ENCODE measurements around the gene USP6NL.
A peak's percentile ranks its signal among the peaks of the same experiment; 100 is the strongest.
"Not testable (repeated sequence)": the region's sequence is repeated elsewhere in the genome, so short reads cannot be mapped to it uniquely, and the experiment has no call there.

Gene USP6NL

GRCh38 chr10:11436445-11436844 lies 175.0 kb downstream of the USP6NL start:
- not testable (repeated sequence) for H3K27ac ChIP-seq (ENCODE audit: low read depth, low read length); H2BK120ac ChIP-seq (ENCODE audit: low read depth, low read length); H3K79me1 ChIP-seq (ENCODE audit: low read length); H4K5ac ChIP-seq (ENCODE audit: low read length); H2AK5ac ChIP-seq (ENCODE audit: low read length); H3K56ac ChIP-seq (ENCODE audit: low read length); H3K9ac ChIP-seq (ENCODE audit: low read length); H3K4me3 ChIP-seq (ENCODE audit: low read length); H3K4me2 ChIP-seq (ENCODE audit: low read length); H3K79me2 ChIP-seq (ENCODE audit: control insufficient read depth, insufficient read depth, low read length); H3K4me1 ChIP-seq (ENCODE audit: control insufficient read depth, low read depth, low read length); H3K36me3 ChIP-seq (ENCODE audit: control insufficient read depth, insufficient read depth, low read length); H2BK5ac ChIP-seq (ENCODE audit: low read length); H3K4ac ChIP-seq (ENCODE audit: low read depth, low read length); H2BK15ac ChIP-seq (replicated peaks; ENCODE audit: low read depth); H3K18ac ChIP-seq (ENCODE audit: low read length); H3K23ac ChIP-seq (ENCODE audit: low read length); H4K8ac ChIP-seq (ENCODE audit: low read depth, low read length); H3K27me3 ChIP-seq (ENCODE audit: insufficient read depth, low read length, poor library complexity); DNase-seq
- WGBS (ENCODE audit: extremely low coverage, insufficient coverage, low lambda C conversion rate) = no CpG with 5 or more reads among the region's 13 CpGs

- H3K4me2 ChIP-seq (ENCODE audit: low read length) = no peak overlapping the region
- WGBS (ENCODE audit: extremely low coverage, insufficient coverage, low lambda C conversion rate) = no CpG with 5 or more reads among the region's 9 CpGs
- no peak overlapping the region for H3K23ac ChIP-seq (ENCODE audit: low read length)
- no peak overlapping the region for H3K56ac ChIP-seq (ENCODE audit: low read length)
- no peak overlapping the region for H3K18ac ChIP-seq (ENCODE audit: low read length)
- no peaks in the 10 kb centered on the region for H3K79me2 ChIP-seq (ENCODE audit: control insufficient read depth, insufficient read depth, low read length)
- no peak overlapping the region for H2AK5ac ChIP-seq (ENCODE audit: low read length)
- no peak overlapping the region for H3K9ac ChIP-seq (ENCODE audit: low read length)
- no peaks in the 10 kb centered on the region for H3K36me3 ChIP-seq (ENCODE audit: control insufficient read depth, insufficient read depth, low read length)
- no peaks in the 10 kb centered on the region for H3K27me3 ChIP-seq (ENCODE audit: insufficient read depth, low read length, poor library complexity)
- DNase-seq = no peak
- H3K79me1 ChIP-seq (ENCODE audit: low read length) = no peaks in the 10 kb centered on the region
- no peak overlapping the region for H4K5ac ChIP-seq (ENCODE audit: low read length)
- peaks cover 3% of the 10 kb centered on the region for H3K4me1 ChIP-seq (ENCODE audit: control insufficient read depth, low read depth, low read length)
- no peak overlapping the region for H2BK15ac ChIP-seq (replicated peaks; ENCODE audit: low read depth)
- no peak overlapping the region for H2BK120ac ChIP-seq (ENCODE audit: low read depth, low read length)
- no peak overlapping the region for H3K4ac ChIP-seq (ENCODE audit: low read depth, low read length)
- no peak overlapping the region for H3K4me3 ChIP-seq (ENCODE audit: low read length)
- no peak overlapping the region for H3K27ac ChIP-seq (ENCODE audit: low read depth, low read length)
- H4K8ac ChIP-seq (ENCODE audit: low read depth, low read length) = no peak overlapping the region
- no peak overlapping the region for H2BK5ac ChIP-seq (ENCODE audit: low read length)
These were observed 175.9 kb downstream of the USP6NL start for GRCh38 chr10:11435581-11435981.

GRCh38 chr10:11434324-11434723 lies 177.1 kb downstream of the USP6NL start:
- no CpG with 5 or more reads among the region's 2 CpGs for WGBS (ENCODE audit: extremely low coverage, insufficient coverage, low lambda C conversion rate)
- Histone ChIP-seq H3K79me2 (ENCODE audit: control insufficient read depth, insufficient read depth, low read length) (no peaks in the 10 kb centered on the region), H3K27me3 (ENCODE audit: insufficient read depth, low read length, poor library complexity) (no peaks in the 10 kb centered on the region), H3K4me2 (ENCODE audit: low read length) (no peak overlapping the region), H3K56ac (ENCODE audit: low read length) (no peak overlapping the region), H3K36me3 (ENCODE audit: control insufficient read depth, insufficient read depth, low read length) (no peaks in the 10 kb centered on the region), H2BK15ac (replicated peaks; ENCODE audit: low read depth) (no peak overlapping the region), H2BK120ac (ENCODE audit: low read depth, low read length) (no peak overlapping the region), H3K9ac (ENCODE audit: low read length) (no peak overlapping the region), H3K18ac (ENCODE audit: low read length) (no peak overlapping the region), H3K4ac (ENCODE audit: low read depth, low read length) (no peak overlapping the region), H2BK5ac (ENCODE audit: low read length) (no peak overlapping the region), H4K8ac (ENCODE audit: low read depth, low read length) (no peak overlapping the region), H2AK5ac (ENCODE audit: low read length) (no peak overlapping the region), H4K5ac (ENCODE audit: low read length) (no peak overlapping the region), H3K4me1 (ENCODE audit: control insufficient read depth, low read depth, low read length) (peaks cover 3% of the 10 kb centered on the region), H3K4me3 (ENCODE audit: low read length) (no peak overlapping the region), H3K23ac (ENCODE audit: low read length) (no peak overlapping the region), H3K79me1 (ENCODE audit: low read length) (no peaks in the 10 kb centered on the region), H3K27ac (ENCODE audit: low read depth, low read length) (no peak overlapping the region)
- peak; percentile 56 for DNase-seq

- H3K56ac ChIP-seq (ENCODE audit: low read length) = no peak overlapping the region
- peaks cover 3% of the 10 kb centered on the region for H3K4me1 ChIP-seq (ENCODE audit: control insufficient read depth, low read depth, low read length)
- no peak overlapping the region for H3K27ac ChIP-seq (ENCODE audit: low read depth, low read length)
- no peak overlapping the region for H3K18ac ChIP-seq (ENCODE audit: low read length)
- H4K8ac ChIP-seq (ENCODE audit: low read depth, low read length) = no peak overlapping the region
- no peak overlapping the region for H3K9ac ChIP-seq (ENCODE audit: low read length)
- H3K36me3 ChIP-seq (ENCODE audit: control insufficient read depth, insufficient read depth, low read length) = no peaks in the 10 kb centered on the region
- H3K79me1 ChIP-seq (ENCODE audit: low read length) = no peaks in the 10 kb centered on the region
- no peak overlapping the region for H3K4ac ChIP-seq (ENCODE audit: low read depth, low read length)
- no peak overlapping the region for H2BK120ac ChIP-seq (ENCODE audit: low read depth, low read length)
- H3K27me3 ChIP-seq (ENCODE audit: insufficient read depth, low read length, poor library complexity) = no peaks in the 10 kb centered on the region
- DNase-seq = no peak
- H3K4me2 ChIP-seq (ENCODE audit: low read length) = no peak overlapping the region
- H3K79me2 ChIP-seq (ENCODE audit: control insufficient read depth, insufficient read depth, low read length) = no peaks in the 10 kb centered on the region
- no peak overlapping the region for H3K23ac ChIP-seq (ENCODE audit: low read length)
- no peak overlapping the region for H3K4me3 ChIP-seq (ENCODE audit: low read length)
- H2BK5ac ChIP-seq (ENCODE audit: low read length) = no peak overlapping the region
- H4K5ac ChIP-seq (ENCODE audit: low read length) = no peak overlapping the region
- no CpG with 5 or more reads among the region's 11 CpGs for WGBS (ENCODE audit: extremely low coverage, insufficient coverage, low lambda C conversion rate)
- no peak overlapping the region for H2AK5ac ChIP-seq (ENCODE audit: low read length)
- no peak overlapping the region for H2BK15ac ChIP-seq (replicated peaks; ENCODE audit: low read depth)
These were observed 177.8 kb downstream of the USP6NL start for GRCh38 chr10:11433657-11434056.

DNA sequence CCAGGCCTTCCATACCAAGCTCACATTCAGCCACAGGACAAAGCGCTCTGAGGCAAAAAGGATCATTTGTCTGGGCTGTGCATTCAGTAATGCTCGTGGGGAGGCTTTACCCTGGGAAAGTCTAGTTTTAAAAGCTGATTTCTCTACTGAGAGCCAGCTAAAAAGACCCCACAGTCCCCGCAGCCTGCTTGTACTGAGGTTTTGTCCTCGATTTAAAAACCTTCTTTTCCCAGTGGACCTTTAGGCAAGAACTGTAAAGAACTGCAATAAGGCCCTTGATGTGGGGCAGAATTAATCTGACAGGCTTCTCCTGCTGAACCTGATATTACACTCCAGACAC lies 180.3 kb downstream of the USP6NL start:
- no peak overlapping the region for H3K56ac ChIP-seq (ENCODE audit: low read length)
- H3K27me3 ChIP-seq (ENCODE audit: insufficient read depth, low read length, poor library complexity) = no peaks in the 10 kb centered on the region
- H2BK15ac ChIP-seq (replicated peaks; ENCODE audit: low read depth) = no peak overlapping the region
- no CpG with 5 or more reads among the region's 4 CpGs for WGBS (ENCODE audit: extremely low coverage, insufficient coverage, low lambda C conversion rate)
- H3K4me3 ChIP-seq (ENCODE audit: low read length) = no peak overlapping the region
- no peaks in the 10 kb centered on the region for H3K36me3 ChIP-seq (ENCODE audit: control insufficient read depth, insufficient read depth, low read length)
- H3K4me1 ChIP-seq (ENCODE audit: control insufficient read depth, low read depth, low read length) = no peaks in the 10 kb centered on the region
- H3K4me2 ChIP-seq (ENCODE audit: low read length) = no peak overlapping the region
- no peak overlapping the region for H2AK5ac ChIP-seq (ENCODE audit: low read length)
- no peak overlapping the region for H2BK120ac ChIP-seq (ENCODE audit: low read depth, low read length)
- no peak overlapping the region for H3K27ac ChIP-seq (ENCODE audit: low read depth, low read length)
- H3K9ac ChIP-seq (ENCODE audit: low read length) = no peak overlapping the region
- H3K79me2 ChIP-seq (ENCODE audit: control insufficient read depth, insufficient read depth, low read length) = no peaks in the 10 kb centered on the region
- no peak overlapping the region for H3K4ac ChIP-seq (ENCODE audit: low read depth, low read length)
- DNase-seq = no peak
- H2BK5ac ChIP-seq (ENCODE audit: low read length) = no peak overlapping the region
- no peak overlapping the region for H3K18ac ChIP-seq (ENCODE audit: low read length)
- H4K5ac ChIP-seq (ENCODE audit: low read length) = no peak overlapping the region
- H4K8ac ChIP-seq (ENCODE audit: low read depth, low read length) = no peak overlapping the region
- H3K79me1 ChIP-seq (ENCODE audit: low read length) = no peaks in the 10 kb centered on the region
- H3K23ac ChIP-seq (ENCODE audit: low read length) = no peak overlapping the region

- no peak overlapping the region for H4K8ac ChIP-seq (ENCODE audit: low read depth, low read length)
- H3K56ac ChIP-seq (ENCODE audit: low read length) = no peak overlapping the region
- no peak overlapping the region for H3K23ac ChIP-seq (ENCODE audit: low read length)
- no peak overlapping the region for H3K9ac ChIP-seq (ENCODE audit: low read length)
- H3K4me3 ChIP-seq (ENCODE audit: low read length) = no peak overlapping the region
- H3K36me3 ChIP-seq (ENCODE audit: control insufficient read depth, insufficient read depth, low read length) = no peaks in the 10 kb centered on the region
- no peaks in the 10 kb centered on the region for H3K79me2 ChIP-seq (ENCODE audit: control insufficient read depth, insufficient read depth, low read length)
- H2BK120ac ChIP-seq (ENCODE audit: low read depth, low read length) = no peak overlapping the region
- H3K4me2 ChIP-seq (ENCODE audit: low read length) = no peak overlapping the region
- H3K27me3 ChIP-seq (ENCODE audit: insufficient read depth, low read length, poor library complexity) = no peaks in the 10 kb centered on the region
- no peak overlapping the region for H2BK15ac ChIP-seq (replicated peaks; ENCODE audit: low read depth)
- H3K27ac ChIP-seq (ENCODE audit: low read depth, low read length) = no peak overlapping the region
- WGBS (ENCODE audit: extremely low coverage, insufficient coverage, low lambda C conversion rate) = no CpG with 5 or more reads among the region's 23 CpGs
- H4K5ac ChIP-seq (ENCODE audit: low read length) = no peak overlapping the region
- no peak overlapping the region for H2BK5ac ChIP-seq (ENCODE audit: low read length)
- H3K18ac ChIP-seq (ENCODE audit: low read length) = no peak overlapping the region
- no peak for DNase-seq
- H3K4me1 ChIP-seq (ENCODE audit: control insufficient read depth, low read depth, low read length) = no peaks in the 10 kb centered on the region
- no peak overlapping the region for H3K4ac ChIP-seq (ENCODE audit: low read depth, low read length)
- no peaks in the 10 kb centered on the region for H3K79me1 ChIP-seq (ENCODE audit: low read length)
- no peak overlapping the region for H2AK5ac ChIP-seq (ENCODE audit: low read length)
These were observed 180.8 kb downstream of the USP6NL start for GRCh38 chr10:11430421-11431215.
